GM18909 (cell line): ENCODE results near the gene CRHBP.
"Not testable (repeated sequence)": the region's sequence is repeated elsewhere in the genome, so short reads cannot be mapped to it uniquely, and the experiment has no call there.

ENCODE experiments used
- ATAC-seq: cut with Tn5 transposase; IDR thresholded peaks from one replicate; pipeline ENCODE4 v1.9.1; 2021; ENCODE audit warnings: mild to moderate bottlenecking; ENCODE audit not compliant: unreplicated experiment, poor library complexity

The CRHBP gene

GRCh38 chr5:76956033-76956432 is 3.2 kb downstream of the CRHBP start:
- ATAC-seq: no peak

GRCh38 chr5:76958991-76959767 is 6.3 kb downstream of the CRHBP start:
- ATAC-seq: no peak

- peak; percentile 81 for ATAC-seq
These were observed 7.3 kb downstream of the CRHBP start for GRCh38 chr5:76960004-76960625.

- ATAC-seq: no peak
These were observed 11.2 kb downstream of the CRHBP start for GRCh38 chr5:76964060-76964459.

GRCh38 chr5:76971511-76971910 is 18.7 kb downstream of the CRHBP start:
- no peak for ATAC-seq

- ATAC-seq: no peak
These were observed 19.8 kb downstream of the CRHBP start for GRCh38 chr5:76972689-76973088.

- ATAC-seq: no peak
These were observed 21.9 kb downstream of the CRHBP start for GRCh38 chr5:76974785-76975184.

- no peak for ATAC-seq
These were observed 26.0 kb downstream of the CRHBP start for GRCh38 chr5:76978869-76979268.

GRCh38 chr5:76980518-76981144 is 27.8 kb downstream of the CRHBP start:
- ATAC-seq: no peak

GRCh38 chr5:76982450-76982849 is 29.6 kb downstream of the CRHBP start:
- ATAC-seq: no peak

- no peak for ATAC-seq
These were observed 30.6 kb downstream of the CRHBP start for GRCh38 chr5:76983468-76983867.

GRCh38 chr5:76986825-76987526 is 34.1 kb downstream of the CRHBP start:
- no peak for ATAC-seq

- ATAC-seq: no peak
These were observed 38.1 kb downstream of the CRHBP start for GRCh38 chr5:76990899-76991459.

GRCh38 chr5:76993436-76993835 is 40.6 kb downstream of the CRHBP start:
- ATAC-seq: not testable (repeated sequence)

- ATAC-seq: no peak
These were observed 41.5 kb downstream of the CRHBP start for GRCh38 chr5:76994337-76994736.

GRCh38 chr5:76998251-76998650 is 45.4 kb downstream of the CRHBP start:
- ATAC-seq: not testable (repeated sequence)

GRCh38 chr5:76999451-76999850 is 46.6 kb downstream of the CRHBP start:
- no peak for ATAC-seq

- ATAC-seq: no peak
These were observed 50.4 kb downstream of the CRHBP start for GRCh38 chr5:77003246-77003645.

- no peak for ATAC-seq
These were observed 53.3 kb downstream of the CRHBP start for GRCh38 chr5:77006124-77006523.

- no peak for ATAC-seq
These were observed 55.6 kb downstream of the CRHBP start for GRCh38 chr5:77008413-77008812.

- ATAC-seq: no peak
These were observed 57.4 kb downstream of the CRHBP start for GRCh38 chr5:77010243-77010642.
